Stimulated activated CD8-positive, alpha-beta memory T cell treated with anti-CD3 and anti-CD28 coated beads, Interleukin-2, amount 100 ng/mL, for 48 hours (primary cell): Measurements from ENCODE around the gene COL9A3.

ENCODE experiments used
- DNase-seq, 2 donors: peaks; one replicate each; pipeline ENCODE4 v3.0.0-alpha.2; 2020; ENCODE audit warnings: low read depth in 2 of 2

The COL9A3 gene

GRCh38 chr20:62856931-62857619 is 40.2 kb downstream of the COL9A3 start:
- no peak for DNase-seq

GRCh38 chr20:62858058-62858830 is 41.4 kb downstream of the COL9A3 start:
- no peak for DNase-seq

GRCh38 chr20:62859721-62860120 is 42.9 kb downstream of the COL9A3 start:
- DNase-seq, result no peak

- DNase-seq, result no peak
Observed at GRCh38 chr20:62860391-62860923, 43.6 kb downstream of the COL9A3 start.

- peak in 1 of 2 donors; percentile 22 for DNase-seq
Observed at GRCh38 chr20:62860924-62861691, 44.3 kb downstream of the COL9A3 start.

GRCh38 chr20:62861726-62862336 is 45.0 kb downstream of the COL9A3 start, which contains the start of gene TCFL5:
TSS of gene TCFL5 (minus strand) at chr20:62861822. CDS start at chr20:62861670, 152 bp downstream.
- peak; percentile 85 to 87 for DNase-seq

GRCh38 chr20:62864207-62864606 is 47.4 kb downstream of the COL9A3 start:
- DNase-seq, result no peak

GRCh38 chr20:62872184-62872847 is 55.5 kb downstream of the COL9A3 start:
- no peak for DNase-seq

GRCh38 chr20:62872862-62873261 is 56.0 kb downstream of the COL9A3 start:
- no peak for DNase-seq

- no peak for DNase-seq
Observed at GRCh38 chr20:62873280-62873679, 56.4 kb downstream of the COL9A3 start.

GRCh38 chr20:62873681-62874031 is 56.8 kb downstream of the COL9A3 start:
- DNase-seq, result peak in 1 of 2 donors; percentile 27

- DNase-seq, result no peak
Observed at GRCh38 chr20:62874964-62875344, 58.1 kb downstream of the COL9A3 start.

GRCh38 chr20:62875419-62876361 is 58.8 kb downstream of the COL9A3 start:
- no peak for DNase-seq

GRCh38 chr20:62876501-62876901 is 59.7 kb downstream of the COL9A3 start:
- DNase-seq, result no peak

GRCh38 chr20:62876902-62877816 is 60.3 kb downstream of the COL9A3 start:
- DNase-seq, result no peak

- DNase-seq, result no peak
Observed at GRCh38 chr20:62878244-62879038, 61.6 kb downstream of the COL9A3 start.

GRCh38 chr20:62879275-62880146 is 62.7 kb downstream of the COL9A3 start:
- DNase-seq, result no peak
